HG03135 (cell line): ENCODE results near the gene TMEM175.

Experiments
- ATAC-seq: cut with Tn5 transposase; IDR thresholded peaks from one replicate; pipeline ENCODE4 v1.9.1; 2021; ENCODE audit warnings: mild to moderate bottlenecking, moderate library complexity; ENCODE audit not compliant: unreplicated experiment

Gene TMEM175

GRCh38 chr4:931960-932712, at the start of gene TMEM175, which contains the start of gene GAK:
TSS of gene TMEM175 (plus strand) at chr4:932460. CDS start at chr4:947740, 15,280 bp downstream.
TSS of gene GAK (minus strand) at chr4:932316. CDS start at chr4:932187, 129 bp downstream.
- peak; percentile 84 for ATAC-seq

GRCh38 chr4:882646-883045, 49.6 kb upstream of the TMEM175 start:
- ATAC-seq, result no peak

GRCh38 chr4:883377-884095, 48.7 kb upstream of the TMEM175 start:
- ATAC-seq, result no peak

GRCh38 chr4:884259-884658, 48.0 kb upstream of the TMEM175 start:
- ATAC-seq, result no peak

- ATAC-seq, result no peak
Observed at GRCh38 chr4:884896-885295, 47.4 kb upstream of the TMEM175 start.

GRCh38 chr4:885353-885752, 46.9 kb upstream of the TMEM175 start:
- no peak for ATAC-seq

- no peak for ATAC-seq
Observed at GRCh38 chr4:886244-886643, 46.0 kb upstream of the TMEM175 start.

- ATAC-seq, result no peak
Observed at GRCh38 chr4:887034-887763, 45.1 kb upstream of the TMEM175 start.

- ATAC-seq, result no peak
Observed at GRCh38 chr4:888029-888428, 44.2 kb upstream of the TMEM175 start.

- no peak for ATAC-seq
Observed at GRCh38 chr4:889516-889915, 42.7 kb upstream of the TMEM175 start.

GRCh38 chr4:890036-890695, 42.1 kb upstream of the TMEM175 start:
- no peak for ATAC-seq

- no peak for ATAC-seq
Observed at GRCh38 chr4:891747-892146, 40.5 kb upstream of the TMEM175 start.

GRCh38 chr4:892780-893179, 39.5 kb upstream of the TMEM175 start:
- ATAC-seq, result no peak

- no peak for ATAC-seq
Observed at GRCh38 chr4:893276-893994, 38.8 kb upstream of the TMEM175 start.

- ATAC-seq, result no peak
Observed at GRCh38 chr4:893995-894705, 38.1 kb upstream of the TMEM175 start.

GRCh38 chr4:895596-895995, 36.7 kb upstream of the TMEM175 start:
- ATAC-seq, result no peak

GRCh38 chr4:896216-896615, 36.0 kb upstream of the TMEM175 start:
- no peak for ATAC-seq

GRCh38 chr4:896630-897029, 35.6 kb upstream of the TMEM175 start:
- ATAC-seq, result no peak

- ATAC-seq, result no peak
Observed at GRCh38 chr4:898123-898522, 34.1 kb upstream of the TMEM175 start.
